Panc1 (cell line): ENCODE results near the gene SEPTIN2.
"Not testable (repeated sequence)": the region's sequence is repeated elsewhere in the genome, so short reads cannot be mapped to it uniquely, and the experiment has no call there.

Experiments
- CTCF ChIP-seq: fragments of 450-650 bp; IDR thresholded peaks from 2 replicates; pipeline ENCODE4 v1.5.1; 2017; ENCODE audit warnings: mild to moderate bottlenecking
- POLR2AphosphoS5 ChIP-seq: IDR thresholded peaks from 2 replicates; pipeline ENCODE4 v1.6.1; 2012; ENCODE audit warnings: mild to moderate bottlenecking, low read depth, low read length, moderate library complexity
- REST ChIP-seq, 2 experiments: IDR thresholded peaks; 2 replicates each; pipeline ENCODE4 v1.6.1; 2011 to 2012; ENCODE audit warnings: low read depth in 2 of 2, control low read depth in 1 of 2, low read length in 1 of 2, mild to moderate bottlenecking in 1 of 2, moderate library complexity in 1 of 2; ENCODE audit not compliant: insufficient read depth in 1 of 2
- SIN3A ChIP-seq: IDR thresholded peaks from 2 replicates; pipeline ENCODE4 v1.6.1; 2012; ENCODE audit warnings: low read depth, mild to moderate bottlenecking, low read length, moderate library complexity, borderline replicate concordance; ENCODE audit not compliant: insufficient read depth
- TCF7L2 ChIP-seq: IDR thresholded peaks from 2 replicates; pipeline ENCODE4 v1.6.1; 2011; ENCODE audit warnings: mild to moderate bottlenecking, low read depth, low read length, inconsistent platforms

DNA sequence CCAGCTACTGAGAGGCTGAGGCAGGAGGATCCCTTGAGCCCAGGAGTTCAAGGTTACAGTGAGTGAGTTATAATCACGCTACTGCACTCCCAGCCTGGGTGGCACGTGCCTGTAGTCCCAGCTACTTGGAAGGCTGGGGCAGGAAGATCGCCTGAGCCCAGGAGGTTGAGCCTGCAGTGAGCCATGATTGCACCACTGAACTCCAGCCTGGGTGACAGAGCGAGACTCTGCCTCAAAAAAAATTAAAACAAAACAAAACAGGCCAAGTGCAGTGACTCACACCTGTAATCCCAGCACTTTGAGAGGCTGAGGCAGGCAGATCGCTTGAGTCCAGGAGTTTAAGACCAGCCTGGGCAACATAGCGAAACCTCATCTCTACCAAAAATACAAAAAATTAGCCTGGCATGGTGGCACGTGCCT, 22.3 kb upstream of the SEPTIN2 start:
- TF ChIP-seq CTCF; SIN3A; REST (IDR thresholded peaks at IDR 0.05; ENCODE audit: insufficient read depth in 1 of 2, low read depth in 2 of 2, low read length in 1 of 2); POLR2AphosphoS5; TCF7L2: not testable (repeated sequence)
